ENCODE results near the gene SKAP2.

- TF ChIP-seq TEAD4 (IDR thresholded peaks at IDR 0.05) (no peak), TAF1 (IDR thresholded peaks at IDR 0.05; ENCODE audit: low read depth) (no peak), CREB1 (IDR thresholded peaks at IDR 0.05; ENCODE audit: low read depth) (no peak), EGR1 (IDR thresholded peaks at IDR 0.05) (no peak), EP300 (IDR thresholded peaks at IDR 0.05; ENCODE audit: borderline replicate concordance) (no peak), NFIC (IDR thresholded peaks at IDR 0.05) (no peak), FOXM1 (IDR thresholded peaks at IDR 0.05; ENCODE audit: borderline replicate concordance, low read depth) (no peak), RAD21 (IDR thresholded peaks at IDR 0.05; ENCODE audit: low read depth) (no peak), TCF12 (IDR thresholded peaks at IDR 0.05; ENCODE audit: low read depth) (no peak), CEBPB (IDR thresholded peaks at IDR 0.05) (no peak)
- TF ChIP-seq, protein P1, sequence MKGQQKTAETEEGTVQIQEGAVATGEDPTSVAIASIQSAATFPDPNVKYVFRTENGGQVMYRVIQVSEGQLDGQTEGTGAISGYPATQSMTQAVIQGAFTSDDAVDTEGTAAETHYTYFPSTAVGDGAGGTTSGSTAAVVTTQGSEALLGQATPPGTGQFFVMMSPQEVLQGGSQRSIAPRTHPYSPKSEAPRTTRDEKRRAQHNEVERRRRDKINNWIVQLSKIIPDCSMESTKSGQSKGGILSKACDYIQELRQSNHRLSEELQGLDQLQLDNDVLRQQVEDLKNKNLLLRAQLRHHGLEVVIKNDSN (IDR thresholded peaks at IDR 0.05), result no peak
- TF ChIP-seq, protein P2, sequence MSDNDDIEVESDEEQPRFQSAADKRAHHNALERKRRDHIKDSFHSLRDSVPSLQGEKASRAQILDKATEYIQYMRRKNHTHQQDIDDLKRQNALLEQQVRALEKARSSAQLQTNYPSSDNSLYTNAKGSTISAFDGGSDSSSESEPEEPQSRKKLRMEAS (IDR thresholded peaks at IDR 0.05), result no peak
- TF ChIP-seq, protein P3, sequence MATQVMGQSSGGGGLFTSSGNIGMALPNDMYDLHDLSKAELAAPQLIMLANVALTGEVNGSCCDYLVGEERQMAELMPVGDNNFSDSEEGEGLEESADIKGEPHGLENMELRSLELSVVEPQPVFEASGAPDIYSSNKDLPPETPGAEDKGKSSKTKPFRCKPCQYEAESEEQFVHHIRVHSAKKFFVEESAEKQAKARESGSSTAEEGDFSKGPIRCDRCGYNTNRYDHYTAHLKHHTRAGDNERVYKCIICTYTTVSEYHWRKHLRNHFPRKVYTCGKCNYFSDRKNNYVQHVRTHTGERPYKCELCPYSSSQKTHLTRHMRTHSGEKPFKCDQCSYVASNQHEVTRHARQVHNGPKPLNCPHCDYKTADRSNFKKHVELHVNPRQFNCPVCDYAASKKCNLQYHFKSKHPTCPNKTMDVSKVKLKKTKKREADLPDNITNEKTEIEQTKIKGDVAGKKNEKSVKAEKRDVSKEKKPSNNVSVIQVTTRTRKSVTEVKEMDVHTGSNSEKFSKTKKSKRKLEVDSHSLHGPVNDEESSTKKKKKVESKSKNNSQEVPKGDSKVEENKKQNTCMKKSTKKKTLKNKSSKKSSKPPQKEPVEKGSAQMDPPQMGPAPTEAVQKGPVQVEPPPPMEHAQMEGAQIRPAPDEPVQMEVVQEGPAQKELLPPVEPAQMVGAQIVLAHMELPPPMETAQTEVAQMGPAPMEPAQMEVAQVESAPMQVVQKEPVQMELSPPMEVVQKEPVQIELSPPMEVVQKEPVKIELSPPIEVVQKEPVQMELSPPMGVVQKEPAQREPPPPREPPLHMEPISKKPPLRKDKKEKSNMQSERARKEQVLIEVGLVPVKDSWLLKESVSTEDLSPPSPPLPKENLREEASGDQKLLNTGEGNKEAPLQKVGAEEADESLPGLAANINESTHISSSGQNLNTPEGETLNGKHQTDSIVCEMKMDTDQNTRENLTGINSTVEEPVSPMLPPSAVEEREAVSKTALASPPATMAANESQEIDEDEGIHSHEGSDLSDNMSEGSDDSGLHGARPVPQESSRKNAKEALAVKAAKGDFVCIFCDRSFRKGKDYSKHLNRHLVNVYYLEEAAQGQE (IDR thresholded peaks at IDR 0.05; ENCODE audit: low read depth), result no peak
Measured at GRCh38 chr7:26645121-26645520, 219.3 kb downstream of the SKAP2 start.
